Smooth muscle cell of the pulmonary artery (primary cell): ENCODE results near the gene S100A13. TPM values are rescaled to one million over a fixed set of nuclear protein-coding genes. Genes with fewer than 3 reads are reported as not detected.

Source experiments
- total RNA-seq: library from RNA; depleted of rRNA; stranded (reverse); fragments of >200 nt; gene quantifications from 2 replicates; pipeline ENCODE4 v1.2.3, GENCODE V29; 2014

Gene S100A13
- 38.4 and 57.6 TPM in 2 replicates for total RNA-seq

GRCh38 chr1:153626904-153627714, at the start of gene S100A13:
TSS of gene S100A13 (minus strand) at chr1:153627505. CDS start at chr1:153626472, 1,033 bp downstream.

GRCh38 chr1:153670859-153671627, 43.7 kb upstream of the S100A13 start, which contains the start of gene ILF2:
TSS of gene ILF2 (minus strand) at chr1:153670993. CDS start at chr1:153670922, 71 bp downstream.

GRCh38 chr1:153658400-153659174, 31.3 kb upstream of the S100A13 start, which contains the start of gene SNAPIN:
TSS of gene SNAPIN (plus strand) at chr1:153658703. CDS start at chr1:153658744, 41 bp downstream.

GRCh38 chr1:153633754-153634665, 6.7 kb upstream of the S100A13 start, which contains the start of gene CHTOP:
TSS of gene CHTOP (plus strand) at chr1:153634066. CDS start at chr1:153636589, 2,523 bp downstream.

GRCh38 chr1:153627715-153628626, 666 bp upstream of the S100A13 start, which contains the start of gene S100A1:
TSS of gene S100A1 (plus strand) at chr1:153628434. CDS start at chr1:153630522, 2,088 bp downstream.

GRCh38 chr1:153616144-153616916, 11.0 kb downstream of the S100A13 start, which contains the start of gene S100A14:
TSS of gene S100A14 (minus strand) at chr1:153616325. CDS start at chr1:153615858, 467 bp downstream.

GRCh38 chr1:153612755-153613331, 14.5 kb downstream of the S100A13 start, which contains the start of gene S100A16:
TSS of gene S100A16 (minus strand) at chr1:153613137. CDS start at chr1:153608151, 4,986 bp downstream.

Other genes starting within 250 kb of the S100A13 start
- not detected in 2 replicates for gene S100A8, start 236.4 kb downstream of the S100A13 start, total RNA-seq
- gene S100A7A, start 211.0 kb downstream of the S100A13 start, total RNA-seq: not detected in 2 replicates
- not detected in 2 replicates for gene S100A7, start 166.9 kb downstream of the S100A13 start, total RNA-seq
- 822 and 1,175 TPM in 2 replicates for gene S100A6, start 91.5 kb downstream of the S100A13 start, total RNA-seq
- 0.26 TPM in 1 of 2 replicates, not detected in the other for gene S100A5, start 86.6 kb downstream of the S100A13 start, total RNA-seq
- 41.0 and 113 TPM in 2 replicates for gene S100A4, start 81.7 kb downstream of the S100A13 start, total RNA-seq
- 1.7 and 4.4 TPM in 2 replicates for gene S100A3, start 78.2 kb downstream of the S100A13 start, total RNA-seq
- gene S100A2, start 61.7 kb downstream of the S100A13 start, total RNA-seq: 0.98 and 2.4 TPM in 2 replicates
- gene S100A16, start 14.4 kb downstream of the S100A13 start, total RNA-seq: 92.6 and 247 TPM in 2 replicates
- gene S100A14, start 11.2 kb downstream of the S100A13 start, total RNA-seq: 0.13 TPM in 1 of 2 replicates, not detected in the other
- 0.13 TPM in 1 of 2 replicates, not detected in the other for gene S100A1, start 929 bp upstream of the S100A13 start, total RNA-seq
- gene CHTOP, start 6.6 kb upstream of the S100A13 start, total RNA-seq: 27.6 and 30.9 TPM in 2 replicates
- gene SNAPIN, start 31.2 kb upstream of the S100A13 start, total RNA-seq: 41.0 and 47.6 TPM in 2 replicates
- gene ILF2, start 43.5 kb upstream of the S100A13 start, total RNA-seq: 101 and 107 TPM in 2 replicates
- gene NPR1, start 51.2 kb upstream of the S100A13 start, total RNA-seq: 1.0 and 1.2 TPM in 2 replicates
- gene INTS3, start 100.5 kb upstream of the S100A13 start, total RNA-seq: 45.5 and 46.9 TPM in 2 replicates
- gene SLC27A3, start 147.9 kb upstream of the S100A13 start, total RNA-seq: 10.3 and 14.6 TPM in 2 replicates